LNCAP (cell line): ENCODE data around the gene KIF6.

Experiments
- CTCF ChIP-seq: fragments of 450-650 bp; IDR thresholded peaks from 2 replicates; pipeline ENCODE4 v1.5.1; 2017; ENCODE audit warnings: mild to moderate bottlenecking

KIF6 gene

GRCh38 chr6:39599341-39599740, 125.9 kb downstream of the KIF6 start:
- TF ChIP-seq CTCF: no peak

GRCh38 chr6:39594285-39594684, 130.9 kb downstream of the KIF6 start:
- no peak for TF ChIP-seq CTCF

GRCh38 chr6:39593646-39594045, 131.6 kb downstream of the KIF6 start:
- TF ChIP-seq CTCF: no peak

GRCh38 chr6:39590871-39591393, 134.3 kb downstream of the KIF6 start:
- TF ChIP-seq CTCF: no peak

- TF ChIP-seq CTCF: no peak
Measured at GRCh38 chr6:39587080-39587479, 138.1 kb downstream of the KIF6 start.

- TF ChIP-seq CTCF: no peak
Measured at GRCh38 chr6:39585641-39586040, 139.6 kb downstream of the KIF6 start.

- TF ChIP-seq CTCF: no peak
Measured at GRCh38 chr6:39577446-39578165, 147.6 kb downstream of the KIF6 start.
